Placental pericyte (primary cell): ENCODE measurements around the gene RAB3D. TPM values are rescaled to one million over a fixed set of nuclear protein-coding genes. Genes with fewer than 3 reads are reported as not detected.

ENCODE experiments used
- total RNA-seq: library from RNA; depleted of rRNA; stranded (reverse); fragments of >200 nt; gene quantifications from 2 replicates; pipeline ENCODE4 v1.2.3, GENCODE V29; 2012

The RAB3D gene, protein sequence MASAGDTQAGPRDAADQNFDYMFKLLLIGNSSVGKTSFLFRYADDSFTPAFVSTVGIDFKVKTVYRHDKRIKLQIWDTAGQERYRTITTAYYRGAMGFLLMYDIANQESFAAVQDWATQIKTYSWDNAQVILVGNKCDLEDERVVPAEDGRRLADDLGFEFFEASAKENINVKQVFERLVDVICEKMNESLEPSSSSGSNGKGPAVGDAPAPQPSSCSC
- 8.6 and 26.9 TPM in 2 replicates for total RNA-seq

DNA sequence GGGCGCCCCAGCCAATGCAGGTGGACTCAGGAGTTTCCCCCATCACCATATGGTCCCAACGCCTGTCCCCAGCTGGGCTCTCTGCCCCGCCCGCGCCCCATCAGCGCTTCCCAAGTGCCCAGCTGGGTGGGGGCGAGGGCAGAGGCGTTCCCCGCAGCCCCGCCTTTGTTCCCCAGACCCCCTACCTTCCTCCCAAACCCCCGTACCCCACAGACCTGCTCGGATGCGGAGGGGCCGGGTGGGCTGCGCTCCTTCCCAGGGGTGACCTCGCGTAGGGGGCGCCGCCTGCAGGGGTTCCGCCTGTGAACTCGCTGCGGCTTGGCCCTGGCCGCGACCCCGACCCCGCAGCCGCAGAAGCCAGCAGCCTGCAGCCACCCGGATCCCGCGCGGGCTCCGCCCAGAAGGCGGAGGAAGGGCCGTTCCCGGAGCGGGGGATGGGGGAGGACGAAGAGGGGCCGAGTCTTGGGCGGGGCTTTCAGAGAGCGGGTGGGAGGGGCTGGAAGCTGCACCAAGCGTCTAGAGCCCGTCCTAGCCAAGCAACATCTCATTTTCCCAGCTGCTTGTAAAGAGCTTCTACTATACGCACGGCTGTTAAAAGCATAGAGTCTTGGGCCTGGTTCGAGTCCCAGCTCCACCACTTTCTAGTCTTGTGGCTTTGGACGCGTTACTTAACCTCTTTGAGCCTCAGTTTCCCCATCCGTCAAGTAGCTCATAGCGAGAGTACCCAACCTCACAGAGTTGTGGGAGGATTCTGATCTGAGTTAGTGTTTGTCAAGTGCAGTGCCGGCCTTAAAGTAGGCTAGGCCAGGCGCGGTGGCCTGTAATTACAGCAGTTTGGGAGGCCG, at the start of gene RAB3D:
Gene RAB3D (minus strand): TSS at position 404 of the 845 bp plus-strand sequence. CDS start 2,258 bp downstream, outside the sequence.

DNA sequence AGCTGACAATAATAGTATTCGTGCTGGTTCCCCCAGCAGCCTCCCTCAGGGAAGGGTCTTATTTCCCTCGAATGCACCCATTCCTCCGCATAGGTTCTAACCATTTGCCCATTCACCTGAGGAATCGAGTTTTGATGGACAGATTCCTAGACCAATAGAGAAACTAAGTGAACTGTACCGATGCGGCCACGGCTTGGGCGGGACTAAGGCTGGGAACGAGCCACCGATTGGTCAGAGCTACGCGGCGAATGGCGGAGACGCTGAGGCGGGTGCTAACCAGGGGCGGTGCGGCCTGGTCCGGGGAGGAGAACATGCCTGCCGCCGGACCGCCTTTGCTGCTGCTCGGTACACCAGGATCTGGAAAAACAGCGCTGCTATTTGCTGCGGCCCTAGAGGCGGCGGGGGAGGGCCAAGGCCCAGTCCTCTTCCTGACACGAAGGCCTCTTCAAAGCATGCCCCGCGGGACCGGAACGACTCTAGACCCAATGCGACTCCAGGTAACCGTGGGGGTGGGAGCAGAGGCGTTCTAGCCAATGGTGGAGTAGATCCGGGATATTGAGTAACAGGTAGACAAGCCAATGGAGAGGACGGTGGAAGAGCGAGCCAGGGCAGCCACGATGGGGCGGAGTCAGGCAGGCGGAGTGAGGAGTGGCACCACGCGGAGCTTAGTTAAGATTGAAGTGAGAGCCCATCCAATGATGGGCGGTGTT, 35.1 kb upstream of the RAB3D start, which contains the start of gene SWSAP1:
Gene SWSAP1 (plus strand): TSS at position 234 of the 710 bp plus-strand sequence. CDS start 15 bp downstream, at position 249.

DNA sequence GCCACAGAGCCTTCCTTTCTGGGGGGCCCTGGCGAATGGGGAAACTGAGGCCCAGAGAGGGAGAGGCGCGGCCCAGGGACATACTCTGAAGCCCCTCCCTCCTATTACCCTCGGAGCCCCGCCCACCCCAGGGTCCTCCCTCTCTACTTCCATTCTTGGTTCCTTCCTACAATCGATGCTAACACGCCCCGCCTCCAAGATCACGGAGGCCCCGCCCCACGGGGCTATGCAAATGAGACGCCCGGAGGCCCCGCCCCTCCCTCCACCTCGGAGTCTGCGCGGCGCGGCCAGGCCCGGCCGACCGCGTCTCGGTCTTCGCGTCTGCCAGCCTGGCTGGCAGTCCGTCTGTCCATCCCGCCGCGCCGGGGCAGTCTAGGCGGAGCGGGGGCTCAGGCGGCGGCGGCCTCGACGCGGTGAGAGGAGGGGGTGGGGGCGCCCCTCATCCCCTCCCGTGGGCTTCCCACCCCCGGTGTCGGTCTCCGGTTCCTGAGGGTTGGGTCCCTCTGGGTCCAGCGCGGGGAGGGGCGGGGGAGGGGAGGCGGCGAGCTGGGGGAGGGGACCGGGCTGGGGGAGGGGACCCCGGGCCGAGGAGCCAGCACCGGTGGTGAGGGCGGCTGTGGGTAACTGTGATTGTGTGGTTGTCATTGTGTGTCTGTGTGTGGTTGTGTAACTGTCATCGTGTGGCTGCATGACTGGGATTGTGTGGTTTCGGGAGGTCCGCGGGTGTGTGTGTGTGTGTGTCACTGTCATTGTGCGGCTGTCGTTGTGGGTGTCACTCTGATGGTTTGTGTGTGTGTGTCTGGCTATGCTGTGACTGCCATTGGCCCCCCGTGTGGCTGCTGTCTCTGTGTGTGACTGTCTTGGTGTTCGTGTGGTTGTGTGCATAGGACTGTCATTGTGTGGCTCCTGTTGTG, 16.0 kb upstream of the RAB3D start, which contains the start of gene PLPPR2:
Gene PLPPR2 (plus strand): TSS at position 273 of the 914 bp plus-strand sequence. CDS start 2,242 bp downstream, outside the sequence.

DNA sequence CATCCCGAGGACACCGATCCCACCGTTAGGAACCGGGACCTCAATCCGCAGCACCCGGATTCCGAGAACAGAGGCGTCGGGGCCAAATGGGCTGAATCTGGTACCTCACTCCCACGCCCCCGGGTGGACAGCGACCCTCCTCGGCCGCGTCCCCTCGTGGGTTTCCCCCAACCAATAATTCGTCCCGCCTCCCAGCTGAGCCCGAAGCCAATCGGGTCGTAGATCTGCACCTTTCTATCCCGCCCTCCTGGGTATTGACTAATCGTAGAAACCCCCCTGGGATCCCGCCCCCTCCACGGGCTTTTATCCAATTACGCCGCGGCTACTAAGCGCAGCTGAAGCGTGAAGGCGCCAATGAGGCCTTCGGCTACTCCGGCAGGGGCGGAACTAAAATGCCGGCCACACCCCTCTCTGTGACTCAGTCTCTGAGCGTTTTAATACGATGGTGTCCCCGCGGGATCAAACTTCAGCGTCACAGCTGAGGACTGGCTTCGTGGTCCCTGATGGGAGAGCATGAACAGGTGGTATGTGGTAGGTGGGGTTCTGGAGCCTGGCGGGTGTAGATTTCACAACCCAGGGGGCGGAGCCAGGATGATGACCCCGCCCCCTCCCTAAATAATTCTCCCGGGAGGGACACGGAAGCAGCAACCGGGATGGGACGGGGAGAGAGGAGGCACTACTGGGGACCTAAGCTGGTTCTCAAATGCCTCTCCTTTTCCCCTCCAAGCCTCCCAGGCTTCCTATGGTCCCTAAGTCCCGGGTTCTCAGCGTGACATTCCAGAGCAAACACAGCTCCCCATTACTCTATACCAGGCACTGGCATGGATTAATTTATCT, 6.9 kb upstream of the RAB3D start, which contains the start of the genes CCDC159 and TMEM205:
Gene CCDC159 (plus strand): TSS at position 416 of the 837 bp plus-strand sequence. CDS start 88 bp downstream, at position 504.
Gene TMEM205 (minus strand): TSS at position 165 of the 837 bp plus-strand sequence. CDS start 649 bp downstream, outside the sequence.

DNA sequence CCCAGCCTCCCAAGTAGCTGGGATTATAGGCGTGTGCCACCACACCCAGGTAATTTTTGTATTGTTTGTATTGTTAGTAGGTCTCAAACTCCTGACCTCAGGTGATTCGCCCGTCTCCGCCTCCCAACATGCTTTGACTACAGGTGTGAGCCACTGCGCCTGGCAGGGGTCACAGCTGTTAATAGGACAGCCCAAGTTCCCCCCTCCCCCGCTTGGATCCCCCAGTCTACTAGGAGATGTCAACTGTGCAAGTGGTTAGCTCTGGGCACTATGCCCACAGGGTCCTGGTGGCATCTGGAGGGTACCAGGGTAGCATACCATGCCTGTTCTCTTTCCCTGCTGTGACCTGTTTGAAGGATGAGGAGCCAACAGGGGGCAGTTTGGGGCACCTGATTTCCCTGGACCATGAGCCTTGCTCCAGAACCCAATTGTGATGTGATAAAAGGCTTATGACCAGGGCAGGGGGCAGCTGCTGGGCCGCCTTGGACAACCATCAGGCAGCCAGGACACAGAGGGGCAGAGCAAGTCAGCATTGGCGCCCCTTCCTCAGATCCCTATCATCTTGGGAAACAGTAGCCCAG, 43.7 kb downstream of the RAB3D start, which contains the start of gene TSPAN16:
Gene TSPAN16 (plus strand): TSS at position 496 of the 581 bp plus-strand sequence. CDS start 138 bp downstream, outside the sequence.

Other genes with a start within 250 kb of the RAB3D start
- 2.8 and 110 TPM in 2 replicates for gene SPC24, start 183.9 kb downstream of the RAB3D start, total RNA-seq
- gene KANK2, start 142.1 kb downstream of the RAB3D start, total RNA-seq, result 331 and 441 TPM in 2 replicates
- not detected in 2 replicates for gene ANGPTL8, start 100.0 kb downstream of the RAB3D start, total RNA-seq
- 14.0 and 30.8 TPM in 2 replicates for gene DOCK6, start 77.1 kb downstream of the RAB3D start, total RNA-seq
- gene TSPAN16, start 43.5 kb downstream of the RAB3D start, total RNA-seq, result not detected in 2 replicates
- gene TMEM205, start 6.6 kb upstream of the RAB3D start, total RNA-seq, result 54.3 and 189 TPM in 2 replicates
- 4.7 and 12.5 TPM in 2 replicates for gene CCDC159, start 6.9 kb upstream of the RAB3D start, total RNA-seq
- 17.8 and 21.7 TPM in 2 replicates for gene PLPPR2, start 15.8 kb upstream of the RAB3D start, total RNA-seq
- gene SWSAP1, start 35.0 kb upstream of the RAB3D start, total RNA-seq, result 0.72 and 1.1 TPM in 2 replicates
- gene EPOR, start 44.7 kb upstream of the RAB3D start, total RNA-seq, result 5.9 and 19.5 TPM in 2 replicates
- 1.4 and 2.4 TPM in 2 replicates for gene RGL3, start 79.7 kb upstream of the RAB3D start, total RNA-seq
- gene ODAD3, start 95.5 kb upstream of the RAB3D start, total RNA-seq, result 0.14 TPM in 1 of 2 replicates, not detected in the other
- 163 and 165 TPM in 2 replicates for gene PRKCSH, start 96.0 kb upstream of the RAB3D start, total RNA-seq
- gene ELAVL3, start 141.4 kb upstream of the RAB3D start, total RNA-seq, result under 0.01 TPM in 1 of 2 replicates, not detected in the other
- 6.6 and 7.0 TPM in 2 replicates for gene ZNF653, start 166.2 kb upstream of the RAB3D start, total RNA-seq
- gene ECSIT, start 189.5 kb upstream of the RAB3D start, total RNA-seq, result 30.4 and 38.1 TPM in 2 replicates
- 13.8 and 26.8 TPM in 2 replicates for gene CNN1, start 199.2 kb upstream of the RAB3D start, total RNA-seq
- gene ELOF1, start 219.6 kb upstream of the RAB3D start, total RNA-seq, result 56.1 and 56.7 TPM in 2 replicates
- 10.3 and 12.7 TPM in 2 replicates for gene ACP5, start 238.0 kb upstream of the RAB3D start, total RNA-seq